Uterus (tissue), 4 donors: ENCODE measurements around the gene TOP3A. TPM values are rescaled to one million over a fixed set of nuclear protein-coding genes. Genes with fewer than 3 reads are reported as not detected.

Experiments used
- DNase-seq, 2 donors: peaks; one replicate each; pipeline ENCODE4 v3.0.0-alpha.2; 2019 to 2020
- H3K27ac ChIP-seq, 2 donors: fragments of 200-600 bp; sonication (generic); 1 replicate in 1 of 2; 2 replicates in 1 of 2; pipeline ENCODE4 v1.5.1; 2016 to 2018
- H3K27me3 ChIP-seq, 2 donors: fragments of 200-600 bp; sonication (generic); one replicate each; pipeline ENCODE4 v1.5.1; 2018 to 2019; ENCODE audit warnings: control low read depth in 1 of 2
- H3K36me3 ChIP-seq, 2 donors: fragments of 200-600 bp; sonication (generic); one replicate each; pipeline ENCODE4 v1.5.1; 2019; ENCODE audit warnings: control low read depth in 1 of 2
- H3K4me1 ChIP-seq, 2 donors: fragments of 200-600 bp; sonication (generic); one replicate each; pipeline ENCODE4 v1.5.1; 2018 to 2019; ENCODE audit warnings: control low read depth in 1 of 2
- H3K4me3 ChIP-seq, 2 donors: fragments of 200-600 bp; sonication (generic); 1 replicate in 1 of 2; 2 replicates in 1 of 2; pipeline ENCODE4 v1.5.1; 2018 to 2019; ENCODE audit warnings: mild to moderate bottlenecking in 1 of 2
- H3K9me3 ChIP-seq, 2 donors: fragments of 200-600 bp; sonication (generic); one replicate each; pipeline ENCODE4 v1.5.1; 2019; ENCODE audit warnings: control low read depth in 1 of 2
- POLR2A ChIP-seq, 2 donors: fragments of 450-650 bp; IDR thresholded peaks; one replicate each; pipeline ENCODE4 v1.6.1; 2016; ENCODE audit warnings: antibody characterized with exemption in 2 of 2, mild to moderate bottlenecking in 1 of 2, moderate library complexity in 1 of 2
- intact Hi-C: fragments of 100-400 bp; cut with DNase I; formaldehyde crosslinking; loops from one replicate; pipeline ENCODE4 v1.15.1; 2023; ENCODE audit warnings: low total_unique reads
- total RNA-seq, 4 donors: library from RNA; depleted of rRNA in 3 of 4; stranded (reverse); fragments of >200 nt in 3 of 4; gene quantifications; one replicate each; pipeline versions ENCODE4 v1.1.0 to v1.2.4, GENCODE V29; 2014 to 2023
- TF ChIP-seq, protein P1 (sequence below), 4 experiments: fragments of 200-600 bp in 2 of 4; fragments of 450-650 bp in 2 of 4; sonication (generic) in 2 of 4; IDR thresholded peaks; one replicate each; pipeline ENCODE4 v1.5.1; 2016 to 2019; ENCODE audit warnings: antibody characterized with exemption in 4 of 4, mild to moderate bottlenecking in 2 of 4, moderate library complexity in 1 of 4
- donor health status: DM: yes; HTN: yes; CAD: no.

The TOP3A gene
- total RNA-seq, 4 donors from 2014 or later = 28.9 to 89.7 (median 63.4) TPM

- Histone ChIP-seq H3K4me1 (no peaks in the 10 kb centered on the region), H3K36me3 (no peaks in the 10 kb centered on the region), H3K4me3 (no peak overlapping the region), H3K27ac (no peak overlapping the region), H3K27me3 (no peaks in the 10 kb centered on the region), H3K9me3 (no peaks in the 10 kb centered on the region)
- DNase-seq = no peak
- TF ChIP-seq, protein P1, sequence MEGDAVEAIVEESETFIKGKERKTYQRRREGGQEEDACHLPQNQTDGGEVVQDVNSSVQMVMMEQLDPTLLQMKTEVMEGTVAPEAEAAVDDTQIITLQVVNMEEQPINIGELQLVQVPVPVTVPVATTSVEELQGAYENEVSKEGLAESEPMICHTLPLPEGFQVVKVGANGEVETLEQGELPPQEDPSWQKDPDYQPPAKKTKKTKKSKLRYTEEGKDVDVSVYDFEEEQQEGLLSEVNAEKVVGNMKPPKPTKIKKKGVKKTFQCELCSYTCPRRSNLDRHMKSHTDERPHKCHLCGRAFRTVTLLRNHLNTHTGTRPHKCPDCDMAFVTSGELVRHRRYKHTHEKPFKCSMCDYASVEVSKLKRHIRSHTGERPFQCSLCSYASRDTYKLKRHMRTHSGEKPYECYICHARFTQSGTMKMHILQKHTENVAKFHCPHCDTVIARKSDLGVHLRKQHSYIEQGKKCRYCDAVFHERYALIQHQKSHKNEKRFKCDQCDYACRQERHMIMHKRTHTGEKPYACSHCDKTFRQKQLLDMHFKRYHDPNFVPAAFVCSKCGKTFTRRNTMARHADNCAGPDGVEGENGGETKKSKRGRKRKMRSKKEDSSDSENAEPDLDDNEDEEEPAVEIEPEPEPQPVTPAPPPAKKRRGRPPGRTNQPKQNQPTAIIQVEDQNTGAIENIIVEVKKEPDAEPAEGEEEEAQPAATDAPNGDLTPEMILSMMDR (IDR thresholded peaks at IDR 0.05) = no peak
- TF ChIP-seq POLR2A (IDR thresholded peaks at IDR 0.05) = no peak
- intact Hi-C loops = no loop called here
These were observed 12.3 kb upstream of the TOP3A start for GRCh38 chr17:18327093-18327492.

DNA sequence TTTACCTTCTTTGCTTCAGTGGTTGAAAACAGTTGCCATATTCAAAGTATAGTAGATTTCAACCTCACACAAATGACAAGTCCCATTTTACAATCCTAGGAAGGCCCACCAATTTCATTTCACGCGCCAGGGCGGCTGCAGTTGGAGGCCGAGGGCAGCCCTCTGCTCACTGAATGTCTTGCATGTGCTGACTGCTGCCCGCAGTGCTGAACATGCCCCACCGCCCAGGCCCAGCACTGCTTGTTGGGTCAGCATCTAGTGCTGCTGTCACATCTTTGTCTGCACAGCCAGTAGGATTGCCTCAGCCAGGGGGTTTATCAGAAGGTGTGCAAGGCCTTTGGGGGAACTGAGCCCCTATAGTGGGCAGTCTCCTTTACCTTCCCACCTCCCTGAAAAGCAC is 11.8 kb upstream of the TOP3A start:
- H3K36me3 ChIP-seq = no peaks in the 10 kb centered on the region
- DNase-seq = no peak
- H3K27me3 ChIP-seq = no peaks in the 10 kb centered on the region
- H3K4me3 ChIP-seq = no peak overlapping the region
- intact Hi-C loops = no loop called here
- no peak overlapping the region for H3K27ac ChIP-seq
- no peaks in the 10 kb centered on the region for H3K4me1 ChIP-seq
- H3K9me3 ChIP-seq = no peaks in the 10 kb centered on the region
- no peak for TF ChIP-seq POLR2A (IDR thresholded peaks at IDR 0.05)
- TF ChIP-seq, protein P1 (IDR thresholded peaks at IDR 0.05) = no peak

DNA sequence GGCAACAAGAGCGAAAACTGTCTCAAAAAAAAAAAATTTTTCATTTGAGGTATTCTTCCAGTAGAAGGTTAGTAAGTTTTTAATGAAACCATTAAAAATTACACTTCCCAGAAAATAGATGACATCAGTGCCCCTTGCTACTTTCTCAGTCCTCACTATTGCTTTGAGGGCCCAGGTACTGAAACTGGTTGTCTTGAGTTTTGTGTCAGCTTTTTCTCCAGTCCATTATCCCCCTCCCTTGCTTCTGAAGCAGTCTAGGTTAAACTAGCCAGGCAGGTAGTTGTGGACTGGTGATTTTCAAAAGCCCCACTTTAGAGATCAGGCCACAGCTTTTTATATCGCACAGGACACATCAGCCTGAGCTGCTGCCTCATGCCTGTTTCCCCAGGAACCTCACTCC is 11.2 kb upstream of the TOP3A start:
- Histone ChIP-seq H3K27me3 (no peaks in the 10 kb centered on the region), H3K36me3 (no peaks in the 10 kb centered on the region), H3K27ac (no peak overlapping the region), H3K9me3 (no peaks in the 10 kb centered on the region), H3K4me1 (no peaks in the 10 kb centered on the region), H3K4me3 (no peak overlapping the region)
- no peak for DNase-seq
- TF ChIP-seq POLR2A (IDR thresholded peaks at IDR 0.05) = no peak
- TF ChIP-seq, protein P1 (IDR thresholded peaks at IDR 0.05) = no peak
- intact Hi-C loops = no loop called here

DNA sequence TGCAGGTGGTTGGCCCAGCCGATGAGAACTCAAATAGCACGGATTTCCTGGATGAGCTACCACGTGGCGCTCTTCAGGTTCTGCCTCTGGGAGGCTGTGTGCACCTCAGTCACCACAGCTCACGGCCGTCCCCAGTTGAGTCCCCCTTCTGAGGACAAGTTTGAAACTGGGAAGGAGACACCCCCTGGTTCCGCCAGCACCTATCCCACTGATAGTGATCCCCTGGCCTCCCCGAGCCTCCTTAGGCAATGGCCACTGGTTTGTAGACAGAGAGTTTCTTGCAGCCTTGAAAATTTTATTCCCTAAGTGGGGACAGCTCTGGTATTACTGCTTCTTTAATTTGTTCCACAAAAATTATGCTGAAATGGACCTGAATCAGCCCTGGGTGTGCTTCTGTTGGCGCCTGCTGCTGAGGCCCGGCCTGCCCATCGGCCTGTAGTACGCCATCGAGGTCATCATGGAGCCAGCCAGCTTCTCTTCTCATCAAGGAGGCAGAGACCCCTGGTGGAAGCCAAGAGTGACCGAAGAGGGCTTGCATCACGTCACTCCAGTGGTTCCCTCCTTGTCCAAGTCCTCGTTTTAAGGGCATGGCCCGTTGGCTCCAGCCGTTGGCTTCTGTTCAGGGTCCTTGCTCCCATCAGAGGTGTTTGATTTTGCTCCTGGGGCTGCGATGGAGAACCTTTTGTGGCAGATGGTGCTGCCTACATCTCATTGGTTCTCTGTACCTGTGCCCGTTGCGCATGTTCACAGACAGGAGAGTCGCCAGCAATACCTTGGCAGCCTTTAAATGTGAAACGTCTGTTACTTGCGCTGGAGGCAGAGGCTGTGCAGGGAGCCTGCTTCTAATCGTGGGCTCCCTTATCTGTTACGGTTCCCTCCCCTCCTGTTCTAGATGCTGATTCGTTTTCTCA is 9.6 kb upstream of the TOP3A start:
- no peaks in the 10 kb centered on the region for H3K9me3 ChIP-seq
- intact Hi-C loops = no loop called here
- no peak for DNase-seq
- no peaks in the 10 kb centered on the region for H3K36me3 ChIP-seq
- no peak overlapping the region for H3K4me3 ChIP-seq
- TF ChIP-seq, protein P1 (IDR thresholded peaks at IDR 0.05) = no peak
- no peak for TF ChIP-seq POLR2A (IDR thresholded peaks at IDR 0.05)
- H3K27ac ChIP-seq = no peak overlapping the region
- H3K27me3 ChIP-seq = no peaks in the 10 kb centered on the region
- peaks cover 0 to 8% of the 10 kb centered on the region in 2 donors for H3K4me1 ChIP-seq

DNA sequence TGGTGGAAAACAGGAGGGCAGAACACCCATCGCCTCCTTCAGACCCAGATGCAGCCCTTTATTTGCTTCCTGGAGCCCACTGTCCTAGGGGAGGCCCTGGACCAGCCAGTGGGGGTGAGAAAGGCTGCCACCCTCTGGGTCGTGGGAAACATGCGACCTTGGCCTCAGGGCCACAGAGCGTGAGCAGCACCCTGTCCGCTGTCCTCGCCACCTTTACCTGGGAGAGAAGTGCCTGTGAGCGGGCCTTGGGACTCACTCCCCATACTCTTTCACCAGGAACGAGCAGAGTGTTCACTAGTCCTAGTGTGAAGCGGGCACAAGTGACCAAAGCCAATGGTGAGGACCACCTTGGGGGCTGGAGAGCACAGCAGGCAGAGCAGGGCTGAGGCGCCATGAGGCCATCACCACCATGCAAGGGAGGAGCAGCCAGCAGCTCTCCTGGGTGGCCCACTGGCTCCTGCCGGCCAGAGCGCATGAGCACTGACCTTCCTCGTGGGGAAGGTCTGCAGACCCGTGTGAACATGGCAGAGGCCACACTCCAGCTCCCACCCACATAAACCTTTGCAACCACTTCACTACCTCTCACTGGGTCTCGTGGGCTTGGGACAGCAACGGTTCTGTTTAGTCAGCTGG is 8.8 kb upstream of the TOP3A start:
- no peaks in the 10 kb centered on the region for H3K36me3 ChIP-seq
- intact Hi-C loops = no loop called here
- no peaks in the 10 kb centered on the region for H3K9me3 ChIP-seq

More for the DNA sequence above, 8.8 kb upstream of the TOP3A start:
- no peak for DNase-seq
- TF ChIP-seq, protein P1 (IDR thresholded peaks at IDR 0.05) = no peak
- no peak for TF ChIP-seq POLR2A (IDR thresholded peaks at IDR 0.05)
- no peak overlapping the region for H3K27ac ChIP-seq
- peaks cover 3 to 15% of the 10 kb centered on the region in 2 donors for H3K4me1 ChIP-seq
- H3K27me3 ChIP-seq = no peaks in the 10 kb centered on the region
- H3K4me3 ChIP-seq = no peak overlapping the region
